Retinal pigment epithelial cell (primary cell): ENCODE results near the gene INAFM2.
A peak's percentile ranks its signal among the peaks of the same experiment; 100 is the strongest.

Experiments used
- DNase-seq: peaks from one replicate; pipeline ENCODE4 v3.0.0-alpha.2; 2010; ENCODE audit warnings: low read depth
- H3K4me3 ChIP-seq: 2 replicates; pipeline ENCODE4 v1.5.1; 2011; ENCODE audit warnings: mild to moderate bottlenecking, low read length, control low read depth, moderate library complexity
- CTCF ChIP-seq: conservative IDR thresholded peaks from 2 replicates; pipeline ENCODE4 v1.5.1; 2011; ENCODE audit warnings: low read depth, low read length, control low read depth, inconsistent platforms

The INAFM2 gene

GRCh38 chr15:40323239-40323952 is at the start of gene INAFM2:
TSS of gene INAFM2 (plus strand) at chr15:40323692. CDS start at chr15:40324056, 364 bp downstream.
- H3K4me3 ChIP-seq: peak within 1 kb of the TSS; percentile 58
- DNase-seq: peak; percentile 83
- TF ChIP-seq CTCF: peak; percentile 62

- H3K4me3 ChIP-seq: no peak overlapping the region
- DNase-seq: no peak
- TF ChIP-seq CTCF: peak; percentile 100
These were observed 48.9 kb upstream of the INAFM2 start for GRCh38 chr15:40274350-40275274.

- no peak overlapping the region for H3K4me3 ChIP-seq
- DNase-seq: no peak
- TF ChIP-seq CTCF: no peak
These were observed 48.0 kb upstream of the INAFM2 start for GRCh38 chr15:40275523-40275922.

GRCh38 chr15:40275954-40276353 is 47.5 kb upstream of the INAFM2 start:
- no peak overlapping the region for H3K4me3 ChIP-seq
- TF ChIP-seq CTCF: no peak
- DNase-seq: no peak

GRCh38 chr15:40276927-40277326 is 46.6 kb upstream of the INAFM2 start:
- H3K4me3 ChIP-seq: no peak overlapping the region
- DNase-seq: no peak
- TF ChIP-seq CTCF: no peak

- H3K4me3 ChIP-seq: no peak overlapping the region
- TF ChIP-seq CTCF: no peak
- DNase-seq: no peak
These were observed 46.0 kb upstream of the INAFM2 start for GRCh38 chr15:40277471-40277870.
